ENCODE measurements around the gene GCSAM. TPM values are rescaled to one million over a fixed set of nuclear protein-coding genes. Genes with fewer than 3 reads are reported as not detected.

GCSAM gene
- total RNA-seq, 4 donors from 2014 or later, result 0.44 to 1.4 TPM; not detected in 2

DNA sequence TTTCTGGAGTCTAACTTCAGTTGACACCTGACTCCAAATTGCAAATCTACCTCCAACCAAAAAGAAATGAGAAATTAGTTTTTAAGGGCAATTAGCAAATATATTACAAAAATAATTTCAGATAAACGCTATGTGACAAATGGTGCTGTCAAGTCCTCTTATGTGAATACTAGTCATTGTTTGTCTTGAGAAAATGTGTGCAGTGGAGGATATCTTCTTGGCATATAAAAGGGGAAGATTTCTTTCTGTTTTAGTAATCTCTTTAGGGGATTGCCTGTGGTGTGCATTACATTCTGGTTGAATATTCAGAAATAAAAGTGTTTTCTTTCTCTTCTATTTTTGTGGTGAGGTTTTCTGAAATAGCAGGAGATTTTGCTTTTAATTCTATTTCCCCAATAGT is 3.0 kb upstream of the GCSAM start:
- TF ChIP-seq, protein P1, sequence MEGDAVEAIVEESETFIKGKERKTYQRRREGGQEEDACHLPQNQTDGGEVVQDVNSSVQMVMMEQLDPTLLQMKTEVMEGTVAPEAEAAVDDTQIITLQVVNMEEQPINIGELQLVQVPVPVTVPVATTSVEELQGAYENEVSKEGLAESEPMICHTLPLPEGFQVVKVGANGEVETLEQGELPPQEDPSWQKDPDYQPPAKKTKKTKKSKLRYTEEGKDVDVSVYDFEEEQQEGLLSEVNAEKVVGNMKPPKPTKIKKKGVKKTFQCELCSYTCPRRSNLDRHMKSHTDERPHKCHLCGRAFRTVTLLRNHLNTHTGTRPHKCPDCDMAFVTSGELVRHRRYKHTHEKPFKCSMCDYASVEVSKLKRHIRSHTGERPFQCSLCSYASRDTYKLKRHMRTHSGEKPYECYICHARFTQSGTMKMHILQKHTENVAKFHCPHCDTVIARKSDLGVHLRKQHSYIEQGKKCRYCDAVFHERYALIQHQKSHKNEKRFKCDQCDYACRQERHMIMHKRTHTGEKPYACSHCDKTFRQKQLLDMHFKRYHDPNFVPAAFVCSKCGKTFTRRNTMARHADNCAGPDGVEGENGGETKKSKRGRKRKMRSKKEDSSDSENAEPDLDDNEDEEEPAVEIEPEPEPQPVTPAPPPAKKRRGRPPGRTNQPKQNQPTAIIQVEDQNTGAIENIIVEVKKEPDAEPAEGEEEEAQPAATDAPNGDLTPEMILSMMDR (IDR thresholded peaks at IDR 0.05; ENCODE audit: low read depth), result no peak

DNA sequence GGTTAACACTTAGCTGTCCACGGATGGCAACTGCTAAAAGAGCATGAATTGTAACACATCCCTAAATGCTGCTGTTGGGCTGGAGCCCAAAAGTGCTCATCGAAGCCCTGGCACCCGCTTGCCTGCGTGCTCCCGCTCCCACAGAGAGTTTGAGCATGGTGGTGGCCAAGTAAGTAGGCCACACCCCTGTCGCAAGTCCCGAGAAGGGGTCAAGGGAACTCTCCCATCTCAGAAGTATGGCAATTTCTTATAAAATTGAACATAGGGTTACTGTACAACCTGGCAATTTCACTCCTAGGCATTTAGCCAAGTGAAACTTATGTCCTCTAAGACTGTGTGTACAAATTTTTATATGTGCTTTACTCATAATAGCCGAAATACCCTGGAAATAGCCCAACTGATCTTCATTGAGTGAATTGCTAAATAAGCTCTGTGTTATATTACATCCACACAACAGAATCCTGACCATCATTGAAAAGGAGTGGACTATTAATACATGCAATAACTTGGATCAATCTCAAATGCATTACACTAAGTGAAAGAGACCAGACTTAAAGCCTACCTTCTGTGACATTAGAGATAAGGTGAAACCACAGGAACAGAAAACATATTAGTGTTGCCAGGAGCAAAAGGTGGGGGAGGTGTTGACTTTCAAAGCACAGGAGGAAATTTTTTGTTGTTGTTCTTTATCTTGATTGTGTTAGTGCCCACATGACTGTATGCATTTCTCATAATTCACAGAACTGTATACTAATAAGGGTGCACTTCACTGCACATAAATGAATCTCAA is 1.5 kb upstream of the GCSAM start:
- TF ChIP-seq, protein P1 (IDR thresholded peaks at IDR 0.05; ENCODE audit: low read depth), result no peak

DNA sequence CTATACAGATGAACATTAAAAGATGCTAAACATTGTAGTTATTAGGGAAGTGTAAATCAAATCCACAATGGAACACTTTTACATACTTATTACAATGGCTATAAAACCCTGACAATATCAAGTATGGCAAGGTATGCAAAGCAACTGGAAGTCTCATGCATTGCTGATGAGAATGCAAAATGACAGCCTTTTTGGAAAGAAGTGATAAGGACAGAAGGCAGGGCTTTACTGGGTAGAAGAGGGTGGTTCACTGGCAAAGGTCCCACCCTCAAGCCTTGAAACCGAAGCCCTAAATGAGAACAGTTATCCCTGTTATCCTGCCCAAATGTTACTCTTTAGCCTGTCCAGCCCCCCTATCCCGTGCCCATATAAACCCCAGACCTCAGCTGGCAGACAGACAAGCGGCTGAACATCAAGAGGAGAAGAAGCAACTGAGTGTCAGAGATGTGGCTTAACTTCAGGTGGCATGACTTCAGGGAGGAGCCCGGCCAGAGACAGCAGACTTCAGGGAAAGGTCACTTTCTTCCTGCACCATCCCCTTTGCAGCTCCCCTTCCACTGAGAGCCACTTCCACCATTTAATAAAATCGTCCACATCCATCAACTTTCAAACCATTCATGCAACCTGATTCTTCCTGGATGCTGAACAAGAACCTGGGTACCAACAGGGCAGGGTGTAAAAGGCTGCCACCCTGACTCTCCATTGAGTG is 732 bp upstream of the GCSAM start:
- TF ChIP-seq, protein P1 (IDR thresholded peaks at IDR 0.05; ENCODE audit: low read depth), result no peak

DNA sequence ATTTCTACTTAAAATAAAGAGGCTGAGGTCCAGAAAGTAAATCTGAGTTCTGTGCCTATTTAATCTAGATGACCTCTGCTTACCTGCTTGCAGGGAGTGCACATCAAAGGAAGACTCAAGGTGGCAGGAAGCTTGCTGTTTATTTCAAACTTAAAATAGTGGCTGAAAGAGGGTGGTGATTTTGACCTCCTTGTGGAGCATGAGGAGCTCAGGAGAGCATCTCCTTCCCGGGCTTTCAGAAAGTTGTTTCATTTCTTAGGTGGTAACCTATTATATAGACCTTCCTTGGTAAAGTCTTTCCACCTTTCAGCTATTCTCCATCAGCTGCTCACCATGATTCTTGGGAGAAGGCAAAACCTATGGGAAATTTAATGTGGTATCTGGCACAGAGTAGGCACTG is 494 bp downstream of the GCSAM start:
- TF ChIP-seq, protein P1 (IDR thresholded peaks at IDR 0.05; ENCODE audit: low read depth), result no peak

DNA sequence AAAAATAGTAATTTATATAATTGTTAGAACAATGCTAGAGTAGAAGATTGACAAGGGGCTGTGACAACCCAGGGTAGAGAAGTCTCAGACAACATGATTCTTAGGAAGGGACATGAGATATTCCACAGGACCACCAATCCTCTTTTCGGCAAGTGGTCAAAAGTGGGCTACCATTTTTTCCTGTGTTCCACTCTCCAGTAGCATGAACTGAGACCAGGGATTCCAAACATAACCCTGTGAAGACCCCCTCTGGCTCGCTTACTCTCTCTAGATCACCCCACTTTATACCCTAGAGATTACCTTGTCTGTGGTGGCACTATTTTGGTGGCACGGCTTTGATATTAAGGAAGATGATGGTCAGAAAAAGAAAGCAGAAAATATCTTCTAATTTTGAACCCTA is 960 bp downstream of the GCSAM start:
- TF ChIP-seq, protein P1 (IDR thresholded peaks at IDR 0.05; ENCODE audit: low read depth), result no peak

DNA sequence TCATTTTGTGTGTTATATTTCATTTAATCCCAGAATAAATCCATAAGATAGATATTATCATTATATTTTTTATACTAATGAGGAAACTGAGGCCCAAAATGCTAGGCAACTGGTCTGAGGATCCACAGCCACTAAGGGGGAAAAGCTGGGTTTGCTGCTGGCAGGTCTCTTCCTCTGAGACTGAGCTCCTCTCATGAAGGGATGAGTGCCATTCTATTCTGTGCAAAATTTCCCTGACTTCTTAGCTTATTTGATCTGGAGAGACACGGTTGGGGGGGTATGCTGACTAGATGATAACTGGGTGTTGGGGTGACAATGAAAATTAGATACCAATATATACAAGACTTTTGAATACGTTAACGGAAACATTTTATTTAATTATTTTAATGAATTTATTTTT is 1.9 kb downstream of the GCSAM start:
- TF ChIP-seq, protein P1 (IDR thresholded peaks at IDR 0.05; ENCODE audit: low read depth), result no peak

DNA sequence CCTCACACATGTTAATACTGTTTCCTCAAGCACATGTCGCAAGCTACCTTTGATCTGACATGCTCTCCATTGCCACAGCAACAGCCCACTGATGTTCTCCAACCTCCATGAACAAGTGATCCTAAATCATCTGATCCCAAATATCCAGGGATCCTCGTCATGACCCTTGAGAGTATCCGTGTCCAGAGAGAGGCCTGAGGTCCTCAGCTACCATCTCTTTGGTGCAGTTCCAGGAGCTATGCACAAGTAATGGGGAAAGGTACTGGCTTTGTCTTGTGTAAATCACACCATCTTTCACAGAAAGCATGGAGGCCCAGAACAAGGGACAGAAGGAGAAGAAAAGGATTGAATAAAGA is 2.4 kb downstream of the GCSAM start:
- TF ChIP-seq, protein P1 (IDR thresholded peaks at IDR 0.05; ENCODE audit: low read depth), result no peak
